GM19395 (cell line): ENCODE data around the gene NANOG.
A peak's percentile ranks its signal among the peaks of the same experiment; 100 is the strongest.
"Not testable (repeated sequence)": the region's sequence is repeated elsewhere in the genome, so short reads cannot be mapped to it uniquely, and the experiment has no call there.

Source experiments
- ATAC-seq: cut with Tn5 transposase; IDR thresholded peaks from one replicate; pipeline ENCODE4 v1.9.1; 2021; ENCODE audit warnings: mild to moderate bottlenecking, moderate library complexity; ENCODE audit not compliant: unreplicated experiment

NANOG gene

DNA sequence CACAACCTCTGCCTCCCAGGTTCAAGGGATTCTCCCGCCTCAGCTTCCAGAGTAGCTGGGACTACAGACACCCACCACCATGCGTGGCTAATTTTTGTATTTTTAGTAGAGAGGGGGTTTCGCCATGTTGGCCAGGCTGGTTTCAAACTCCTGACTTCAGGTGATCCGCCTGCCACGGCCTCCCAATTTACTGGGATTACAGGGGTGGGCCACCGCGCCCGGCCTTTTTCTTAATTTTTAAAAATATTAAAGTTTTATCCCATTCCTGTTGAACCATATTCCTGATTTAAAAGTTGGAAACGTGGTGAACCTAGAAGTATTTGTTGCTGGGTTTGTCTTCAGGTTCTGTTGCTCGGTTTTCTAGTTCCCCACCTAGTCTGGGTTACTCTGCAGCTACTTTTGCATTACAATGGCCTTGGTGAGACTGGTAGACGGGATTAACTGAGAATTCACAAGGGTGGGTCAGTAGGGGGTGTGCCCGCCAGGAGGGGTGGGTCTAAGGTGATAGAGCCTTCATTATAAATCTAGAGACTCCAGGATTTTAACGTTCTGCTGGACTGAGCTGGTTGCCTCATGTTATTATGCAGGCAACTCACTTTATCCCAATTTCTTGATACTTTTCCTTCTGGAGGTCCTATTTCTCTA lies at the start of gene NANOG:
TSS of gene NANOG (plus strand) at position 519 of the 645 bp plus-strand sequence. CDS start 213 bp downstream, outside the sequence.
- ATAC-seq = not testable (repeated sequence)

DNA sequence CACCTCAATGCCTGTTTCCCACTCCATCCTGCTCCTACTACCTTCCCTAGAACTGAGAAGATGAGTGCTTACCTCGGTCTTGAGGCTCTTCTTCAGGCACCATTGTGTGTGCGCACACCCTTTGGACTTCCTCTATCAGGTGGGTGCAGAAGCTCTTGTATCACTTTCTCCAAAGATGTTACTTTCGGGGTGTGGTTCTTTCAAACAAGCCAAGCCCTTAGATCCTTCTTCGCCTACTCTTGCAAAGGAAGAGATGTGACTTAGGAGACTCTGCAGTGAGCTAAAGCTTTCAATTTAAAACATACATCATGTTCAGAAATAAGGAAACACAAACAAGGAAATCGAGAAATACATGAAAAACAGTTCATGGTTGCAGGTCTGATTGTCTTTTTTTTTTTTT lies 42.0 kb upstream of the NANOG start, which contains the start of gene CLEC4C:
TSS of gene CLEC4C (minus strand) at position 130 of the 400 bp plus-strand sequence. CDS start at position 103, 27 bp downstream.
- no peak for ATAC-seq

DNA sequence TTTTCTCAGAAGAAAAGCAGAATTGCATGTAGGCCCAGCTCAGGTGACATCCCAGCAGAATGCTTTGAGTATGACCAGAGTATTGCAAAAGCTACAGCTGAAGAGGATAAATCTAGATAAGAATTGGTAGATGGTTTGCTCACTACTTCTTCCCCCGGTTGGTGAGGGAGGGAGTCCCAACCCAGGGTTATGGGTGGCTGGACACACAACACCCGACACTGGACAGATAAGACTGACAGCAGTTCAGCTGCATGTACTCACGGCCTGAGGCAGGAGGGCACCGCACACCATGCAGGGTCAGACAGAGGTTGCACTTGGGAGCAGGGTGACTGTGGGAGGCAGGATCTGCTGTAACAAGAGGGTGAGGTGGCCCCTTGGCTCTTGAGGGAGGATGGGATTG lies 40.4 kb upstream of the NANOG start:
- no peak for ATAC-seq

DNA sequence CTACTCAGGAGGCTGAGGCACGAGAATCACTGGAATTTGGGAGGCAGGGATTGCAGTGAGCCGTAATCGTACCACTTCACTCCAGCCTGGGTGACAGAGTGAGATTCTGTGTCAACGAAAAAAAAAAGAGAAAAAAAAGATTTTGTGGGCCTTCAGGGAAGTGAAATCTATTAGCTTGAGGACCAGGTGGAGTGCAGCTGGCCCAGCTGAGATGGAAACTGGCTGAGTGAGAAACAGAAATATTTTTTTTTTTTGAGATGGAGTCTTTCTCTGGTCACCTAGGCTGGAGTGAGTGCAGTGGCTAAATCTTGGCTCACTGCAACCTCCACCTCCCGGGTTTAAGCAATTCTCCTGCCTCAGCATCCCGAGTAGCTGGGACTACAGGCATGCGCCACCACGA lies 39.8 kb upstream of the NANOG start:
- no peak for ATAC-seq

DNA sequence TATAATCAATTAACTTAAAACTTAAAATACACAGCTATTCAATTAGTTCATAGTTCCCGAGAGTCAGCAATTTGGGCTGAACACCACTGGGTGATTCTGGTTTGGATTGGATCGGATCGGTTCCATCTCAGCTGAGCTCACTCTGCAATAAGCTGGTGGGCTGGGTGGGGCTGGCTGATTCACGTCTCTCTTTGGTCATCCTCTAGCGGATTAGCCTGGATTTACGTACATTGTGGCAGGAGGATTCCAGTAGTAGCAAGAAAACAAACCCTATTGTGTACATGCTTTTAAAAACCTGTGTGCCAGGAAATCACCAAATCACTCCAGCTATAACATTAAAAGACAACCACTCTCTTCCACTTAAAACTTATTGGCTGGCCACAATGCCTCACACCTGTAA lies 38.9 kb upstream of the NANOG start:
- ATAC-seq = no peak

GRCh38 chr12:7751394-7751793 lies 37.8 kb upstream of the NANOG start:
- ATAC-seq = no peak

DNA sequence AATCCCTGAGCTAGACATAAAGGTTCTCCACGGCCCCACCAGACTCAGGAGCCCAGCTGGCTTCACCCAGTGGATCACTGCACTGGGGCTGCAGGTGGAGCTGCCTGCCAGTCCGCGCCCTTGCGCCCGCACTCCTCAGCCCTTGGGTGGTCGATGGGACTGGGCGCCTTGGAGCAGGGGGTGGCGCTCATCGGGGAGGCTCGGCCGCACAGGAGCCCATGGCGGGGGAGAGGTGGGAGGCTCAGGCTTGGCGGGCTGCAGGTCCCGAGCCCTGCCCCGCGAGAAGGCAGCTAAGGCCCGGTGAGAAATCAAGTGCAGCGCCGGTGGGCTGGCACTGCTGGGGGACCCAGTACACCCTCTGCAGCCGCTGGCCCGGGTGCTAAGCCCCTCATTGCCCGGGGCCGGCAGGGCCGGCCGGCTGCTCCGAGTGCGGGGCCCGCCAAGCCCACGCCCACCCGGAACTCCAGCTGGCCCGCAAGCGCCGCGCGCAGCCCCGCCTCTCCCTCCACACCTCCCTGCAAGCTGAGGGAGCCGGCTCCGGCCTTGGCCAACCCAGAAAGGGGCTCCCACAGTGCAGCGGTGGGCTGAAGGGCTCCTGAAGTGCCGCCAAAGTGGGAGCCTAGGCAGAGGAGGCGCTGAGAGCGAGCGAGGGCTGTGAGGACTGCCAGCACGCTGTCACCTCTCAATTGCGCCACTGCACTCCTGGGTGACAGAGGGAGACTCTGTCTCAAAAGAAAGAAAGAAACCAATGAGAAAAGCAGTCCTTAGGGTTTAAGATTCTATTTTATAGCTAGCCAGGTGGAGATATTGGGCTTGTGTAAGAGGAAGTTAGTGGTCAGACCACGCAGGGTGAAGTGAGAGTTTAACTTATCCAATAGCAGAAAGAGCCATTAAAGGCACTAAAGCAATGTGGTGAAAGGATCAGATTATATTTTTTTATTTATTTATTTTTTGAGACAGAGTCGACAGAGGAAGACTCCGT lies 37.0 kb upstream of the NANOG start:
- peak; percentile 44 for ATAC-seq

GRCh38 chr12:7755668-7756067 lies 33.5 kb upstream of the NANOG start:
- ATAC-seq = not testable (repeated sequence)

DNA sequence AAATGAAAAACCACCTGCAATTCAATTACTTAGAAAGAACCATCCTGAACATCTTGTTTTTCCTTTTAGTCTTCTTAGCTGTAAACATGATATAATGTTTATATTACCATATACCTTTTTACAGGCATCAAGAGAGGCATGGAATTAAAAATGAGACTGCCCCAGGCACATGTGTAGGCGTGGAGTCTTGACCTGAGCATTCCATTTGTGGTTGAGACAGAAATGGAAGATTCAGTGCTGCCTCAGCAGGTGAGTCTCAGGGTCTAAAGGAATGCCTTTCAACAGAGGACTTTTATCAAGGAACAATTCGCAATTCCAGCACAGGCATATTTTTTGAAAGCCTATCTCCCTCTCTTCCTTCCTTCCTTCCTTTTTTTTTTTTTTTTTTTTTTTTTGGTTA lies 32.2 kb upstream of the NANOG start:
- ATAC-seq = no peak

GRCh38 chr12:7758766-7759140 lies 30.4 kb upstream of the NANOG start:
- ATAC-seq = no peak

DNA sequence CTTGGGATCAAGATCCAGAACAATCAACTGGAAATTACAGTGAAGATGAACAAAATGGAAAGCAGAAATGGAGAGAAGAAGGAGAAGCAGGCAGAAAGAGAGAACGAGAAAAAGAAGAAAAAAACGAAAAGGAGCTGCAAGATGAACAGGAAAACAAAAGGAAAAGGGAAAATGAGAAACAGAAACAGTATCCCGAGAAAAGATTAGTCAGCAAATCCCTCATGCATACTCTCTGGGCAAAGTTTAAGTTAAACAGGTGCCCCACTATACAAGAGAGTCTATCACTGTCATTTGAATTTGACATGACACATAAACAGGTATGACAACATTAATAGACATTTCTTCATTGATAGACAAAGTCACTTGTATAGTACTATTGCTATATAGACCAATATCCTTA lies 19.2 kb upstream of the NANOG start:
- ATAC-seq = no peak

DNA sequence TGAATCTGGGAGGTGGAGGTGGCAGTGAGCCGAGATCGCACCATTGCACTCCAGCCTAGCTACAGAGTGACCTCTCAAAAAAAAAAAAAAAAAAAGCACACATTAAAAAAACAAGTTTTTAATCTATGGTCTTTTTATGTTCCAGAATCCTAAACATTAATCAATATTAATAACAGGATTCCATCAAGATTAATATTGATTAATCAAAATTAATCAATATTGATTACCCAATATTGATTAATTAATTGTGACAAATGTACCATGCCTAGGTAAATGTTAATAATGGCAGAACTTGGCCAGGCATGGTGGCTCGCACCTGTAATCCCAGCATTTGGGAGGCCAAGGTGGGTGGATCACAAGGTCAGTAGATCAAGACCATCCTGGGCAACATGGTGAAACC lies 7.9 kb upstream of the NANOG start:
- no peak for ATAC-seq

- no peak for ATAC-seq
Measured at GRCh38 chr12:7782055-7782454, 7.1 kb upstream of the NANOG start.

- ATAC-seq = not testable (repeated sequence)
Measured at GRCh38 chr12:7783433-7783832, 5.8 kb upstream of the NANOG start.

- no peak for ATAC-seq
Measured at GRCh38 chr12:7784701-7785100, 4.5 kb upstream of the NANOG start.

- ATAC-seq = no peak
Measured at GRCh38 chr12:7787574-7788293, 1.5 kb upstream of the NANOG start.

DNA sequence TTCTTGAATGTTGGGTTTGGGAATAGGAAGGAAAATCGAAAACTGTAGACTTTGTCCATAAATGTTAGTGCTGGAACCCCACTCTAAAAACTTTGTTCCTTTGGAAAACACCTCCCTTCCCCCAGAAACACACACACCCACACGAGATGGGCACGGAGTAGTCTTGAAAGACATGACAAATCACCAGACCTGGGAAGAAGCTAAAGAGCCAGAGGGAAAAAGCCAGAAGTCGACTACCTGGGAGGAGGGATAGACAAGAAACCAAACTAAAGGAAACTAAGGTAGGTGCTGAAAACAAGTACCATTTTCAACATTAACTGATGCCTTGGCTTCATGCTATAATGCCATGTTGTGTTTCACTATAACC lies 925 bp upstream of the NANOG start:
- ATAC-seq = no peak

- no peak for ATAC-seq
Measured at GRCh38 chr12:7793211-7793610, 4.0 kb downstream of the NANOG start.

GRCh38 chr12:7797269-7797668 lies 8.1 kb downstream of the NANOG start:
- not testable (repeated sequence) for ATAC-seq

DNA sequence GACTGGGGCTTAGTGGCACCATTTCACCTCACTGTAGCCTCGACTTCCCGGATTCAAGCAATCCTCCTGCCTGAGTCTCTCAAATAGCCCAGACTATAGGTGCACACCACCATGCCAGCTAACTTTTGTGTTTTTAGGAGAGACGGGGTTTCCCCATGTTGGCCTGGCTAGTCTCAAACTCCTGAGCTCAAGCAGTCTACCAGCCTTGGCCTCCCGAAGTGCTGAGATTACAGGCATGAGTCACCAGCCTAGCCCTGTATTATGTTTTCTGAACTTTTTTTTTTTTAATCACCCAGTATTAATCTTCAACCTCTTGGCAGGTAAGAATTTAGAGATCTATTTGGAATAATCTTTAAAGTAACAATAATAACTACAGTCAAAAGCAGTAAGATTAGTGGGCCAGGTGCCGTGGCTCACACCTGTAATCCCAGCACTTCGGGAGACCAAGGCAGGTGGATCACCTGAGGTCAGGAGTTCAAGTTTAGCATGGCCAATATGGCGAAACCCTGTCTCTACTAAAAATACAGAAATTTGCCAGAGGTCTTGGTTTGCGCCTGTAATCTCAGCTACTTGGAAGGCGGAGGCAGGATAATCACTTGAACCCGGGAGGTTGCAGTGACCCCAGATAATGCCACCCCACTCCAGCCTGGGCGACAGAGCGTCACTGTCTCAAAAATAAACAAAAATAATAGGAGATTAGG lies 8.6 kb downstream of the NANOG start:
- no peak for ATAC-seq
